WTC11 (cell line): Measurements from ENCODE around the gene FMNL2.

ENCODE experiments used
- CBFB ChIP-seq: sonication (generic); formaldehyde crosslinking; IDR thresholded peaks from 2 replicates; pipeline ENCODE4 v1.8.1; 2022; ENCODE audit warnings: mild to moderate bottlenecking, low read depth, missing genetic modification reagents
- CREM ChIP-seq: sonication (generic); formaldehyde crosslinking; IDR thresholded peaks from 2 replicates; pipeline ENCODE4 v1.8.1; 2022; ENCODE audit warnings: mild to moderate bottlenecking, missing genetic modification reagents, moderate library complexity
- CTCF ChIP-seq: fragments of 200-600 bp; IDR thresholded peaks from 2 replicates; pipeline ENCODE4 v1.8.0; 2022; ENCODE audit warnings: antibody characterized with exemption
- ETV6 ChIP-seq: sonication (generic); formaldehyde crosslinking; IDR thresholded peaks from 2 replicates; pipeline ENCODE4 v1.8.1; 2022; ENCODE audit warnings: mild to moderate bottlenecking, missing genetic modification reagents
- NR2C2 ChIP-seq: sonication (generic); formaldehyde crosslinking; IDR thresholded peaks from 2 replicates; pipeline ENCODE4 v1.8.0; 2022; ENCODE audit warnings: mild to moderate bottlenecking, missing genetic modification reagents
- PREB ChIP-seq: sonication (generic); formaldehyde crosslinking; IDR thresholded peaks from 2 replicates; pipeline ENCODE4 v1.8.1; 2022; ENCODE audit warnings: mild to moderate bottlenecking, missing genetic modification reagents, moderate library complexity, borderline replicate concordance
- SMAD4 ChIP-seq: sonication (generic); formaldehyde crosslinking; IDR thresholded peaks from 2 replicates; pipeline ENCODE4 v1.8.0; 2022; ENCODE audit warnings: mild to moderate bottlenecking, missing genetic modification reagents
- TEAD4 ChIP-seq: sonication (generic); formaldehyde crosslinking; IDR thresholded peaks from 2 replicates; pipeline ENCODE4 v1.8.0; 2022; ENCODE audit warnings: mild to moderate bottlenecking, missing genetic modification reagents
- TF ChIP-seq, protein P1 (sequence below): sonication (generic); formaldehyde crosslinking; IDR thresholded peaks from 2 replicates; pipeline ENCODE4 v1.8.0; 2023; ENCODE audit warnings: missing genetic modification reagents

GRCh38 chr2:152603166-152603565 is 268.2 kb downstream of the FMNL2 start:
- no peak for TF ChIP-seq PREB (CRISPR knock-in tag)
- TF ChIP-seq CBFB, result no peak
- TF ChIP-seq SMAD4 (CRISPR knock-in tag), result no peak
- TF ChIP-seq TEAD4 (CRISPR knock-in tag), result no peak
- TF ChIP-seq ETV6 (CRISPR knock-in tag), result no peak
- TF ChIP-seq, protein P1, sequence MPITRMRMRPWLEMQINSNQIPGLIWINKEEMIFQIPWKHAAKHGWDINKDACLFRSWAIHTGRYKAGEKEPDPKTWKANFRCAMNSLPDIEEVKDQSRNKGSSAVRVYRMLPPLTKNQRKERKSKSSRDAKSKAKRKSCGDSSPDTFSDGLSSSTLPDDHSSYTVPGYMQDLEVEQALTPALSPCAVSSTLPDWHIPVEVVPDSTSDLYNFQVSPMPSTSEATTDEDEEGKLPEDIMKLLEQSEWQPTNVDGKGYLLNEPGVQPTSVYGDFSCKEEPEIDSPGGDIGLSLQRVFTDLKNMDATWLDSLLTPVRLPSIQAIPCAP (CRISPR knock-in tag), result no peak
- TF ChIP-seq CTCF, result no peak
- TF ChIP-seq CREM (CRISPR knock-in tag), result no peak
- TF ChIP-seq NR2C2 (CRISPR knock-in tag), result no peak
